Naive B cell (primary cell): ENCODE measurements around the gene CXCL14. TPM values are rescaled to one million over a fixed set of nuclear protein-coding genes. Genes with fewer than 3 reads are reported as not detected.
A peak's percentile ranks its signal among the peaks of the same experiment; 100 is the strongest.

Experiments used
- ATAC-seq, 2 donors: fragments of 150-1000 bp; cut with Tn5 transposase; 2 replicates each; pipeline ENCODE4 v1.10.0; 2021; ENCODE audit warnings: low read depth in 2 of 2, mild to moderate bottlenecking in 2 of 2, moderate library complexity in 2 of 2
- DNase-seq: peaks from one replicate; pipeline ENCODE4 v3.0.0; 2022
- H3K27ac Mint-ChIP-seq, 6 donors: one replicate each; pipeline ENCODE4 v1.8.0; 2020 to 2022; ENCODE audit warnings: mild to moderate bottlenecking in 6 of 6, mixed read lengths in 6 of 6, moderate library complexity in 5 of 6, inconsistent platforms in 2 of 6
- H3K27me3 Mint-ChIP-seq, 3 donors: one replicate each; pipeline ENCODE4 v1.8.0; 2021 to 2022; ENCODE audit warnings: mixed read lengths in 3 of 3, mild to moderate bottlenecking in 1 of 3
- H3K36me3 Mint-ChIP-seq, 2 donors: one replicate each; pipeline ENCODE4 v1.8.0; 2020 to 2022; ENCODE audit warnings: mixed read lengths in 2 of 2, inconsistent platforms in 1 of 2, mild to moderate bottlenecking in 1 of 2
- H3K4me1 Mint-ChIP-seq, 3 donors: one replicate each; pipeline ENCODE4 v1.8.0; 2020 to 2022; ENCODE audit warnings: mixed read lengths in 3 of 3, inconsistent platforms in 1 of 3, mild to moderate bottlenecking in 1 of 3, moderate library complexity in 1 of 3
- H3K4me3 Mint-ChIP-seq, 8 donors: one replicate each; pipeline ENCODE4 v1.8.0; 2020 to 2022; ENCODE audit warnings: mild to moderate bottlenecking in 8 of 8, mixed read lengths in 8 of 8, moderate library complexity in 8 of 8, inconsistent platforms in 2 of 8
- H3K9me3 Mint-ChIP-seq, 7 donors: one replicate each; pipeline ENCODE4 v1.8.0; 2020 to 2022; ENCODE audit warnings: mixed read lengths in 7 of 7, mild to moderate bottlenecking in 5 of 7, inconsistent platforms in 2 of 7, moderate library complexity in 1 of 7
- polyA plus RNA-seq, 6 donors: library from polyadenylated mRNA; unstranded; fragments of 300-500 nt; fragmentation: Illumina TruSeq; gene quantifications; one replicate each; pipeline ENCODE4 v1.2.3, GENCODE V29; 2021; ENCODE audit warnings: low read depth in 6 of 6

Gene CXCL14, protein sequence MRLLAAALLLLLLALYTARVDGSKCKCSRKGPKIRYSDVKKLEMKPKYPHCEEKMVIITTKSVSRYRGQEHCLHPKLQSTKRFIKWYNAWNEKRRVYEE
- not detected for polyA plus RNA-seq

- Mint-ChIP-seq H3K27me3 (peaks cover 42 to 78% (median 70%) of the 10 kb centered on the region in 3 donors), H3K9me3 (no peaks in the 10 kb centered on the region), H3K27ac (no peak within 1 kb of the TSS), H3K4me3 (no peak within 1 kb of the TSS), H3K4me1 (peaks cover 0 to 3% (median 2%) of the 10 kb centered on the region in 3 donors), H3K36me3 (no peaks in the 10 kb centered on the region)
- DNase-seq = no peak
- ATAC-seq = no peak
These were observed at the start of gene CXCL14 for GRCh38 chr5:135578685-135579341. CXCL14 (minus strand) TSS chr5:135578991; CDS start chr5:135578778, 213 bp downstream.

- Mint-ChIP-seq H3K27ac (no peak overlapping the region), H3K9me3 (peaks cover 0 to 9% (median 0%) of the 10 kb centered on the region in 7 donors), H3K36me3 (no peaks in the 10 kb centered on the region), H3K4me1 (no peaks in the 10 kb centered on the region), H3K4me3 (no peak overlapping the region), H3K27me3 (peaks cover 10 to 26% (median 12%) of the 10 kb centered on the region in 3 donors)
- no peak for ATAC-seq
- DNase-seq = no peak
These were observed 47.8 kb upstream of the CXCL14 start for GRCh38 chr5:135626636-135627035.

DNA sequence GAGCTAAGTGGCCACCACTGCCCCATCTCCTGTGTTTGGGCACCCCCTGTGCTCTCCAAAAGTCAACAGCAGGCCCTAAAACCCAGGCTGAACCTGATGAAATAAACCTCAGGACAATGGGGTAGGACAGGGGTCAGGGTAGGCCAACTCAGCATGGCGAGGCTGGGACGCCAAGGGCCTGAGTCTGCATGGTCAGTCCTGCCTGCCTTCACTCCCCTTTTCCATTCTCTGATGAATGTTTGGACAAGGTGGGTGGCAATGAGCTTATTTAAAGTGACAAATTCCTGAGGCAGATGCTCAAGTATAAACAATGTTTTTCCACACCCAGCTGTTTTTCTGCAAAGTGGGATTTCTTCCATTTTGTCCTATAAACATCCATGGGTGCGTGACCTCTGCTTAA is 47.2 kb upstream of the CXCL14 start:
- no peak overlapping the region for H3K4me3 Mint-ChIP-seq
- H3K9me3 Mint-ChIP-seq = peaks cover 0 to 9% (median 0%) of the 10 kb centered on the region in 7 donors
- peaks cover 10 to 28% (median 12%) of the 10 kb centered on the region in 3 donors for H3K27me3 Mint-ChIP-seq
- ATAC-seq (no peak), DNase-seq (no peak)
- no peak overlapping the region for H3K27ac Mint-ChIP-seq
- no peaks in the 10 kb centered on the region for H3K36me3 Mint-ChIP-seq
- no peaks in the 10 kb centered on the region for H3K4me1 Mint-ChIP-seq

- no peaks in the 10 kb centered on the region for H3K4me1 Mint-ChIP-seq
- DNase-seq = no peak
- no peaks in the 10 kb centered on the region for H3K36me3 Mint-ChIP-seq
- no peak overlapping the region for H3K27ac Mint-ChIP-seq
- H3K9me3 Mint-ChIP-seq = peaks cover 0 to 9% (median 2%) of the 10 kb centered on the region in 7 donors
- peaks cover 10 to 33% (median 12%) of the 10 kb centered on the region in 3 donors for H3K27me3 Mint-ChIP-seq
- no peak overlapping the region for H3K4me3 Mint-ChIP-seq
- ATAC-seq = no peak
These were observed 46.7 kb upstream of the CXCL14 start for GRCh38 chr5:135625486-135625885.

GRCh38 chr5:135625061-135625460 is 46.3 kb upstream of the CXCL14 start:
- DNase-seq (no peak), ATAC-seq (no peak)
- Mint-ChIP-seq H3K4me1 (no peaks in the 10 kb centered on the region), H3K36me3 (no peaks in the 10 kb centered on the region), H3K4me3 (no peak overlapping the region), H3K27me3 (peaks cover 10 to 33% (median 12%) of the 10 kb centered on the region in 3 donors), H3K9me3 (peaks cover 0 to 9% (median 2%) of the 10 kb centered on the region in 7 donors), H3K27ac (peak overlapping the region in 1 of 6 donors; percentile 32)

DNA sequence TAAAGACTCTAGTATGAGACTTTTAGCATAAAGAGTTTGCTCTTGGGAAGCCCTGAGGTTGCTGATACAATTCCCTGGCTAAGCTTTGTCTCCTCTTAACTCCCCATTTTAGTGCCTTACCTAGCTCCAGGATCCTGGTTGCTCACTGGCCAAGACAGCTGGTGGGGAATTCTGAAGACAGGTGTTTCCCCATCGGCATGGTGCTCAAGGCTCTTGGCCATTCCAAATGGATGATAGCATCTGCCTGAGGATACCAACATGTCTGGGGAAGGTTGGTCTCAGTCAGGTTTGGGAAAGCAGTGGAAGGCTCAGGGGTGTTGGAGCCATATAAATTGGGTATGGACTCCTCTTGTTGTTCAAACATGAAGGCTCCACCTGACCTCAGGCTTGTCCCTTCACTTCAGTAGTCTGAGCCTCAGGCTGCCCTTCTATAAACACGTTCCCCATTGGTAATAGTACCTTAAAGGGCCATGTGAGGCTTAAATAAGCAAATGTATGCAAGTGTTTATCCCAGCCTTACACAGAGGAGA is 44.5 kb upstream of the CXCL14 start:
- peaks cover 10 to 28% (median 13%) of the 10 kb centered on the region in 3 donors for H3K27me3 Mint-ChIP-seq
- peaks cover 12 to 17% (median 15%) of the 10 kb centered on the region in 7 donors for H3K9me3 Mint-ChIP-seq
- H3K4me1 Mint-ChIP-seq = no peaks in the 10 kb centered on the region
- H3K4me3 Mint-ChIP-seq = no peak overlapping the region
- H3K27ac Mint-ChIP-seq = no peak overlapping the region
- ATAC-seq (no peak), DNase-seq (no peak)
- peaks cover 0 to 13% of the 10 kb centered on the region in 2 donors for H3K36me3 Mint-ChIP-seq

DNA sequence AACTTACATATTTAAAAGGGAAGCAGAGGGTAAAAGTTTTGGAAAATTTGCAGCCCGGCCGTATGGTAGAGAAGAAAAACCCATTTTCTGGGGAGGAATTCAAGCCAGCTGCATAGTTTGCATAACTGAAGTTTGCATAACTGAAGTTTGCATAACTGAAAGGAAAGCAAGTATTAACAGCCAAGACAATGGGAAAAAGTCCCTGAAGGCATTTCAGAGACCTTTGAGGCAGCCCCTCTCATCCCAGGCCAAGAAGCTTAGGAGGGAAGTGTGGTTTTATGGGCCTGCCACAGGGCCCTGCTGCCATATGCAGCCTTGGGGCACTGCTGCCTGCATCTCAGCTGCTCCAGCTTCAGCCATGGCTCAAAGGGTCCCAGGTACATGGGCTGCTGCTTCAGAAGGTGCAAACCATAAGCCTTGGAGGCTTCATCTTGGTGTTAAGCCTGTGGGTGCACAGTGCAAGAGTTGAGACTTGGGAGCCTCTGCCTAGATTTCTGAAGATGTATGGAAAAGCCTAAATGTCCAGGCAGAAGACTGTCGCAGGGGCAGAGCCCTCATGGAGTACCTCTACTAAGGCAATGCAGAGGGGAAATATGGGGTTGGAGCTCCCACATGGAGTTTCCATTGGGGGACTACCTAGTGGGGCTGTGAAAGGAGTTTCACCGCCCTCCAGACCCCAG is 36.9 kb upstream of the CXCL14 start:
- ATAC-seq = no peak
- DNase-seq = no peak
- Mint-ChIP-seq H3K27ac (no peak overlapping the region), H3K36me3 (peaks cover 0 to 19% of the 10 kb centered on the region in 2 donors), H3K27me3 (peaks cover 2 to 22% (median 16%) of the 10 kb centered on the region in 3 donors), H3K9me3 (peaks cover 20 to 49% (median 28%) of the 10 kb centered on the region in 7 donors), H3K4me3 (no peak overlapping the region), H3K4me1 (no peaks in the 10 kb centered on the region)

DNA sequence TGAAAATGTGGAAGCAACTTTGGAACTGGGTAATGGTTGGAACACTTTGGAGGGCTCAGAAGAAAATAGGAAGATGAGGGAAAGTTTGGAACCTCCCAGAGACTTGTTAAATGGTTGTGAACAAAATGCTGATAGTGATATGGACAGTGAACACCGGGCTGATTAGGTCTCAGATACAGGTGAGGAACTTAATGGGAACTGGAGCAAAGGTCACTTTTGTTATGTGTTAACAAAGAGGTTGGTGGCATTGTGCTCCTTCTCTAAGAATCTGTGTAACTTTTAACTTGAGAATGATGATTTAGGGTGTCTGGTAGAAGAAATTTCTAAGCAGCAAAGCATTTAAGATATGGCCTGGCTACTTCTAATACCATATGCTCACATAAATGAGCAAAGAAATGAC is 36.4 kb upstream of the CXCL14 start:
- H3K9me3 Mint-ChIP-seq = peaks cover 20 to 49% (median 28%) of the 10 kb centered on the region in 7 donors
- ATAC-seq (no peak), DNase-seq (no peak)
- no peak overlapping the region for H3K4me3 Mint-ChIP-seq
- H3K36me3 Mint-ChIP-seq = peaks cover 0 to 19% of the 10 kb centered on the region in 2 donors
- H3K4me1 Mint-ChIP-seq = no peaks in the 10 kb centered on the region
- H3K27me3 Mint-ChIP-seq = peaks cover 0 to 22% (median 19%) of the 10 kb centered on the region in 3 donors
- H3K27ac Mint-ChIP-seq = no peak overlapping the region

- H3K4me1 Mint-ChIP-seq = no peaks in the 10 kb centered on the region
- peaks cover 9 to 33% (median 26%) of the 10 kb centered on the region in 3 donors for H3K27me3 Mint-ChIP-seq
- H3K27ac Mint-ChIP-seq = no peak overlapping the region
- no peak for ATAC-seq
- H3K36me3 Mint-ChIP-seq = no peaks in the 10 kb centered on the region
- H3K4me3 Mint-ChIP-seq = no peak overlapping the region
- peaks cover 0 to 8% (median 4%) of the 10 kb centered on the region in 7 donors for H3K9me3 Mint-ChIP-seq
- DNase-seq = no peak
These were observed 31.2 kb upstream of the CXCL14 start for GRCh38 chr5:135609981-135610380.

DNA sequence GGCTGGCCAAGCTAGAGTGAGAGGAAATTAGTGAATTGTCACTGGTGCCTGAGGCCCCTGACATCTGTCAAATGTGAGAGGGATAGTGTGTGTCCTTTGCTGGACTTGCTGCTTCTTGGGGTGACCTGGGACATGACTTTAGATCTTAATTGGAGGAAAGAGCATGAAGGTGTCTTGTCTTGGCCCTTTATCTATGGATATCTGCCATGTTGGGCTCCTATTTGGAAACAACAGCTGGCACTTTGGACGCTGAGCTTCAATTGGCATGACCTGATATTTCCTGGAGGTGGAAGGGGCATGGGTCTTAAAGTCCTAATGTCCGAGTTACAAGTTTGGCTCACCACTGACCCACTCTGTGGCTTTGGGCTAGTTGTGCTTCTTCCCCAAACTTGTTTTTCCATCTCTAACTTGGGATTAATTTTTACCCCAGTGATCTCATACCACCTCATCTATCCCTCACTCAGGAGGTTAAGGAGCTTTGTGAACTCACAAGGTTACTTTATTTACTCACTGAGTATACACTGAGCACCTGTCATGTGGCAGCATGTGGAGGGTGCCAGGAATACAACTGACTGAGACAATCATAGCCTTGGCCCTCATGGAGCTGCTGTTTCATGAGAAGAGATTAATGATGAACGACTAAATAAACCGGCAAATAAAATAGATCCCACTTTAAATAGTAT is 30.1 kb upstream of the CXCL14 start:
- ATAC-seq = no peak
- no peak for DNase-seq
- Mint-ChIP-seq H3K27ac (no peak overlapping the region), H3K4me1 (no peaks in the 10 kb centered on the region), H3K9me3 (peaks cover 0 to 3% (median 0%) of the 10 kb centered on the region in 7 donors), H3K36me3 (no peaks in the 10 kb centered on the region), H3K4me3 (no peak overlapping the region), H3K27me3 (peaks cover 9 to 29% (median 23%) of the 10 kb centered on the region in 3 donors)

DNA sequence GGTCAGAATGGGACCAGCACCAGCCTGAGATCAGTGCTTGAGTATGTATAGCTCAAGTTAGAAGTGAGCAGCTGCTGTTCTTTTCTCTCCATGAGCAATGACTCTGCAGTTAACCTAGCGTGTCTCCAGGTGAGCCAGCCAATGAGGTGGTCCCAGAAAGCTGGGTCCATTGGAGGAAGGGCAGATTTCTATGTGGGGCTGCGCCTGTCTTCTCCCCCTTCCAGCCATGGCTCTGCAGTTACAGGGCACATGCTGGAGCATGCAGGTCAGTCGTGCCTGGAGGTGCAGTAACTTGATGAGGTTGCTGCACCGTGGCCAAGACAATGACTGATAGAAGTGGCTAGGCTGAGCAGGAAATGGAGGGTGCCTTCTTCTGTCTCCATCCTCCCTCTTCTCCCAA is 29.6 kb upstream of the CXCL14 start:
- ATAC-seq = no peak
- peaks cover 9 to 29% (median 23%) of the 10 kb centered on the region in 3 donors for H3K27me3 Mint-ChIP-seq
- no peaks in the 10 kb centered on the region for H3K36me3 Mint-ChIP-seq
- no peak overlapping the region for H3K4me3 Mint-ChIP-seq
- H3K4me1 Mint-ChIP-seq = no peaks in the 10 kb centered on the region
- DNase-seq = no peak
- peaks cover 0 to 3% (median 0%) of the 10 kb centered on the region in 7 donors for H3K9me3 Mint-ChIP-seq
- no peak overlapping the region for H3K27ac Mint-ChIP-seq

GRCh38 chr5:135606431-135606830 is 27.6 kb upstream of the CXCL14 start:
- Mint-ChIP-seq H3K36me3 (no peaks in the 10 kb centered on the region), H3K9me3 (peaks cover 0 to 2% (median 0%) of the 10 kb centered on the region in 7 donors), H3K27me3 (peaks cover 9 to 26% (median 14%) of the 10 kb centered on the region in 3 donors), H3K27ac (no peak overlapping the region), H3K4me1 (no peaks in the 10 kb centered on the region), H3K4me3 (no peak overlapping the region)
- ATAC-seq = no peak
- no peak for DNase-seq

DNA sequence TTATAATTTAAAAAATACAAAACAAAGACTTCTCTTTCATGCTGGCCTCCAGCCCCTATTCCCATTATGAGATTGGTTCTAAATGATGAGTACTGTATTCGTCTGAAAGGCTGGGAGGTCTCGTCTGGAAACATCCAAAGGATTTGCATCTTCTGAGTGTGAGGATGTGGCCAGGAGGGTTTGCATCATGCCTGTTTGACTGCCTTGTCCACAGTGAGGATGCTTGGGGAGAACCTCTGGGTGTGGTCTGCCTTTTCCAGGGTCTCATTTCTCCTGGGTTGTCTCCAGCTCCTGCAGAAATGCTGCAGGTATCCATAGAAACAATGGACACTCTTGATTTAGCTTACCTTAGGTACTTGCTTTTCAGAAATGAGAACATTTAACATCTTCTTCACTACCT is 26.4 kb upstream of the CXCL14 start:
- Mint-ChIP-seq H3K9me3 (peaks cover 0 to 2% (median 0%) of the 10 kb centered on the region in 7 donors), H3K36me3 (no peaks in the 10 kb centered on the region), H3K27ac (no peak overlapping the region), H3K27me3 (peaks cover 9 to 31% (median 9%) of the 10 kb centered on the region in 3 donors), H3K4me3 (no peak overlapping the region), H3K4me1 (no peaks in the 10 kb centered on the region)
- no peak for ATAC-seq
- no peak for DNase-seq
